Measurements from ENCODE around the gene SFXN2.

DNA sequence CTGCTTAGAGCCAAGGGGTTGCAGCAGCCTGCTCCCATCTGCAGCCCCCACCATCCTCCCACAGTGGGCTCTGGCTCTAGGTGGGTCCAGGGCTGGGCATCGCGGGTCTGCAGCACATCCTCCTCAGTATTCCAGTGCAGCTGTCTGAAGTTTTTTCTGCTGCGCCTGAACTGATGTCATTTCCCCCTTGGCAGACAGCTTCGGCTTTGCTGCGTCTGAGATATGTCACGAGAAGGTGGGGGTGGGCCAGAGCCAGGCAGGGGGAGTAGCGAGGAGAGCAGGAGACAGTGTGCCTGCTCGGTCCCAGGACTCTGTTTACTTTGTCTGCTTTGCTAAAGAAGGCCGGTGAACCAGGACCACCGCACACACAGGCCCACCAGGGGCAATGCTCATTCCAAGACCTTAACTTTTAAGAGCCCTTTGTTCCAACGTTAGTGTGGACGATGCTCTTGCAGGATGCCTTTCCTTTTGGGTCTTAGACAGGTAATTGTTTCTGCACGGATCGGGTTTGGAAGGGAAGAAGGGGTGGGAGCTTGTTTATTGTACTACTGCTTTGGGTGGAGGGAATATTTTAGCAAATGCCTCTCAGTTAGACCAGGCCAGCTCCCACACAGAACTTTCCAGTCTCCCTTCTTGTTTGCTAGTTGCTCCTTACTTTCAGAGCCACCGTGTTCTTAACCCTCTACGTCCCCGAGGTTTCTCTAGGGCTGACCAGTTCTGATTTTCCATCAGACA lies 61.7 kb downstream of the SFXN2 start:
- TF ChIP-seq, protein P1, sequence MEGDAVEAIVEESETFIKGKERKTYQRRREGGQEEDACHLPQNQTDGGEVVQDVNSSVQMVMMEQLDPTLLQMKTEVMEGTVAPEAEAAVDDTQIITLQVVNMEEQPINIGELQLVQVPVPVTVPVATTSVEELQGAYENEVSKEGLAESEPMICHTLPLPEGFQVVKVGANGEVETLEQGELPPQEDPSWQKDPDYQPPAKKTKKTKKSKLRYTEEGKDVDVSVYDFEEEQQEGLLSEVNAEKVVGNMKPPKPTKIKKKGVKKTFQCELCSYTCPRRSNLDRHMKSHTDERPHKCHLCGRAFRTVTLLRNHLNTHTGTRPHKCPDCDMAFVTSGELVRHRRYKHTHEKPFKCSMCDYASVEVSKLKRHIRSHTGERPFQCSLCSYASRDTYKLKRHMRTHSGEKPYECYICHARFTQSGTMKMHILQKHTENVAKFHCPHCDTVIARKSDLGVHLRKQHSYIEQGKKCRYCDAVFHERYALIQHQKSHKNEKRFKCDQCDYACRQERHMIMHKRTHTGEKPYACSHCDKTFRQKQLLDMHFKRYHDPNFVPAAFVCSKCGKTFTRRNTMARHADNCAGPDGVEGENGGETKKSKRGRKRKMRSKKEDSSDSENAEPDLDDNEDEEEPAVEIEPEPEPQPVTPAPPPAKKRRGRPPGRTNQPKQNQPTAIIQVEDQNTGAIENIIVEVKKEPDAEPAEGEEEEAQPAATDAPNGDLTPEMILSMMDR (IDR thresholded peaks at IDR 0.05 in 4 of 5, conservative IDR thresholded peaks at IDR 0.05 in 1 of 5) = no peak
- peak in 1 of 2 donors; percentile 94 for TF ChIP-seq POLR2A (IDR thresholded peaks at IDR 0.05)

Data from gastrocnemius medialis (tissue), 4 donors.